Right lobe of liver (tissue), 6 donors: Measurements from ENCODE around the gene TMED8. TPM values are rescaled to one million over a fixed set of nuclear protein-coding genes. Genes with fewer than 3 reads are reported as not detected.

Source experiments
- ATAC-seq, 4 donors: fragments of 200-7000 bp; cut with Tn5 transposase; one replicate each; pipeline ENCODE4 v1.9.1; 2020; ENCODE audit warnings: mild to moderate bottlenecking in 4 of 4, moderate library complexity in 4 of 4
- DNase-seq, 3 donors: peaks; one replicate each; pipeline ENCODE4 v3.0.0-alpha.2; 2020
- H3K27ac ChIP-seq, 3 donors: fragments of 200-600 bp; one replicate each; pipeline ENCODE4 v1.8.0; 2022
- H3K27me3 ChIP-seq, 2 donors: fragments of 200-600 bp; one replicate each; pipeline ENCODE4 v1.8.0; 2022
- H3K36me3 ChIP-seq, 4 donors: fragments of 200-600 bp; sonication (generic) in 1 of 4; one replicate each; pipeline versions ENCODE4 v1.5.1 to v1.8.0; 2017 to 2022; ENCODE audit warnings: control low read depth in 1 of 4
- H3K4me1 ChIP-seq, 4 donors: fragments of 200-600 bp; sonication (generic) in 1 of 4; one replicate each; pipeline versions ENCODE4 v1.5.1 to v1.8.0; 2017 to 2022; ENCODE audit warnings: control low read depth in 1 of 4
- H3K4me3 ChIP-seq, 3 donors: fragments of 200-600 bp; one replicate each; pipeline ENCODE4 v1.8.0; 2022
- H3K9me3 ChIP-seq, 4 donors: fragments of 200-600 bp; sonication (generic) in 1 of 4; one replicate each; pipeline versions ENCODE4 v1.5.1 to v1.8.0; 2017 to 2022; ENCODE audit warnings: control low read depth in 1 of 4
- CTCF ChIP-seq, 4 donors: fragments of 200-600 bp in 3 of 4; fragments of 450-650 bp in 1 of 4; IDR thresholded peaks; one replicate each; pipeline versions ENCODE4 v1.5.1 to v1.8.0; 2016 to 2022; ENCODE audit warnings: antibody characterized with exemption in 4 of 4, mild to moderate bottlenecking in 2 of 4
- POLR2A ChIP-seq: fragments of 450-650 bp; IDR thresholded peaks from one replicate; pipeline ENCODE4 v1.6.1; 2017; ENCODE audit warnings: antibody characterized with exemption, mild to moderate bottlenecking
- WGBS: methylation state at CpG from one replicate; pipeline ENCODE4 v1.1.6; 2018; ENCODE audit warnings: low coverage, low lambda C conversion rate; ENCODE audit not compliant: insufficient coverage; ENCODE audit errors: missing lambda C conversion rate; 5-methylcytosine and 5-hydroxymethylcytosine counted together
- intact Hi-C, 2 donors: fragments of 100-400 bp; cut with DNase I; formaldehyde crosslinking; loops; one replicate each; pipeline versions ENCODE4 v1.11.2 to v1.14.1; 2022
- total RNA-seq, 6 experiments: library from RNA; depleted of rRNA in 2 of 6; stranded (reverse); fragments of >200 nt in 2 of 6; fragmentation: NEBNext Ultra II Directional in 3 of 6; extraction: Animal tissue kit (Norgen Biotek cat#: 25700) in 3 of 6; gene quantifications; one replicate each; pipeline versions ENCODE4 v1.1.0 to v1.2.4, GENCODE V29; 2016 to 2023
- donor health status: DM: no; HTN: yes; CAD: no.
- donor health status: DM: no; HTN: no; CAD: no.
- donor health status: DM: no; HTN: no; CAD: no.
- donor health status: DM: no; HTN: yes; CAD: no.
- donor health status: DM: no; HTN: yes; CAD: no.

Gene TMED8
- total RNA-seq, 6 experiments from 2014 or later = 2.5 to 4.4 (median 3.1) TPM

GRCh38 chr14:77346495-77346894 is 30.4 kb downstream of the TMED8 start:
- DNase-seq (no peak), ATAC-seq (no peak)
- Histone ChIP-seq H3K4me3 (no peak overlapping the region), H3K27ac (no peak overlapping the region), H3K4me1 (no peaks in the 10 kb centered on the region), H3K36me3 (peaks cover 0 to 9% (median 0%) of the 10 kb centered on the region in 4 donors), H3K27me3 (no peaks in the 10 kb centered on the region), H3K9me3 (no peaks in the 10 kb centered on the region)
- WGBS = 57% methylated on average over 2 of the region's 2 CpGs
- TF ChIP-seq POLR2A = no peak
- TF ChIP-seq CTCF (IDR thresholded peaks at IDR 0.05) = no peak
- intact Hi-C loops = no loop called here

GRCh38 chr14:77344377-77344996 is 32.4 kb downstream of the TMED8 start:
- Histone ChIP-seq H3K9me3 (no peaks in the 10 kb centered on the region), H3K27me3 (no peaks in the 10 kb centered on the region), H3K4me3 (no peak overlapping the region), H3K4me1 (no peaks in the 10 kb centered on the region), H3K36me3 (peaks cover 0 to 12% (median 0%) of the 10 kb centered on the region in 4 donors), H3K27ac (no peak overlapping the region)
- 74% methylated on average over 3 of the region's 3 CpGs for WGBS
- DNase-seq = no peak
- intact Hi-C loops = no loop called here
- ATAC-seq = no peak
- TF ChIP-seq CTCF (IDR thresholded peaks at IDR 0.05) (no peak), POLR2A (no peak)

GRCh38 chr14:77343662-77344061 is 33.2 kb downstream of the TMED8 start:
- 93% methylated on average over 2 of the region's 2 CpGs for WGBS
- DNase-seq (no peak), ATAC-seq (no peak)
- peaks cover 0 to 12% (median 0%) of the 10 kb centered on the region in 4 donors for H3K36me3 ChIP-seq
- intact Hi-C loops = no loop called here
- H3K9me3 ChIP-seq = no peaks in the 10 kb centered on the region
- H3K27ac ChIP-seq = no peak overlapping the region
- no peaks in the 10 kb centered on the region for H3K4me1 ChIP-seq
- TF ChIP-seq POLR2A = no peak
- no peak for TF ChIP-seq CTCF (IDR thresholded peaks at IDR 0.05)
- no peak overlapping the region for H3K4me3 ChIP-seq
- no peaks in the 10 kb centered on the region for H3K27me3 ChIP-seq

DNA sequence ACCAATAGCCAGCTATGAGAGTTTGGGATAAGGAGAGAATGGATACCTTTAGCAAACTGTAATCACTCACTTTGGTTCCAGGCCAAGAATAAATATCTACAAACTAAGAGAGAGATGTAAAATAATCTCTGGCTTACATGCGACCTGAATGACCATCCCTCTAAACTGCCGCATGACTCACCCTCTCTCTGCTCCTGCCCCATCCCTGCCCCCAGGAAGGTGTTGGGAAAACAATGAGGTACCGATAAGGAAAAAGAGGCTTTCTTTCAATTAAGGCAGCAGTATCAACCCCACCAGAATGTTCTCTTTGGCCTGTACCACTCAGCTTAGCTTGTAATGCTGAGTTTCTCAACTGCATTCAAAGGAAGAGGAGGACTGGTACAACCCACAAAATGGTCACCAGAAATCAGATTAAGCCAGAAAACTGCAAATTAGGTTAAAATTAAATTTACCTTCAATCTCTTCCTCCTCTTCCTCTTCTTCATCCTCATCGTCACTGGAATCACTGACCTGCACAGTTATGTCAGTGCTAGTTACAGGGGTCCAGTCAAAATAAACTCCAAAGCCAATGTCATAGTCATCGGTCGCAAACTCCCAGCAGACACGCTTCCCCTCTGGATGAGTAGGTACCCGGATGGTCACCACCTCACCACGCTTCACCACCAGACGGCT is 34.0 kb downstream of the TMED8 start:
- H3K27ac ChIP-seq = no peak overlapping the region
- no peaks in the 10 kb centered on the region for H3K27me3 ChIP-seq
- H3K4me3 ChIP-seq = no peak overlapping the region
- no peaks in the 10 kb centered on the region for H3K4me1 ChIP-seq
- ATAC-seq (no peak), DNase-seq (no peak)
- TF ChIP-seq POLR2A (no peak), CTCF (IDR thresholded peaks at IDR 0.05) (no peak)
- peaks cover 0 to 12% (median 0%) of the 10 kb centered on the region in 4 donors for H3K36me3 ChIP-seq
- H3K9me3 ChIP-seq = no peaks in the 10 kb centered on the region
- intact Hi-C loops = no loop called here
- WGBS = 84% methylated on average over 4 of the region's 10 CpGs
